ENCODE results near the gene URAD.
A peak's percentile ranks its signal among the peaks of the same experiment; 100 is the strongest.

Gene URAD

DNA sequence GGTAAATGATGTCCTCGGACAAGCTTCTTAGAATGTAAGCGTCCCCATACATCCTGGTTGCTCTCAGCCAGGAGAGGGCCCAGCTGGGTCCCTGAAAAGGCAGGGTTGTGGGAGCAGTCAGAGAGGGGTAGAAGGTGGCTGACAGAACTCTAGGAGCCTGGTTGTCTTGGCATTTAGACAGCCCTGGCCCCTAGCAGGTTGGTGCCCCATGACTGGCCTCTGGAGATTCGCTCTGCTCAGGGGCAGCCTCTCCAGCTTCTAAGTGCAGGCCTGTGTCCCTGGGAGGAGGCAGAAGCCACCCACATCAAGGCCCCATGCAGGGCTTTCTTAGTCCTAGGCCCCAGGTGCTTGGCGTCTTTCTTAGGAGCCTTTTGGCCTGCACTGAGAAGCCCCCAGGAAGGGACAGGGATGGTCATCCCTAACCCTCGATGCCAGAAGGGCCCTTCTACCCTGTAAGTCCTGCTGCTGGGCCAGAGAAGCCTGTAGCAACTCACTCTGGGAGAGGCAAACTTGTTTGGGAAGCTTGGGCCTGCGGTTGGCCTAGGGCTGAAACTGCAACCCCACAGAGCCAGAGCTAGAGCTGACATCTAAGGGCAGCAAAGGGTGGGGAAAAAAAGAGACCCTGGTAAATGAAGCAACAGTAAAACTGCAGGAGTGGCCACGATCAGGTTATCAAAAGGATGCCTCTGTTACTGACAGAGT is 16.6 kb downstream of the URAD start:
- Histone ChIP-seq H4K20me1 (ENCODE audit: insufficient read depth, low read length) (no peaks in the 10 kb centered on the region), H3K9me3 (ENCODE audit: insufficient read depth, low read length) (no peaks in the 10 kb centered on the region), H3K4me3 (ENCODE audit: low read length) (no peak overlapping the region), H2AFZ (ENCODE audit: low read depth, low read length) (peak overlapping the region; percentile 63; the same call in 1 of the 2 replicates), H3K79me2 (ENCODE audit: low read length) (no peaks in the 10 kb centered on the region), H3K4me1 (ENCODE audit: low read length) (no peaks in the 10 kb centered on the region), H3K27ac (ENCODE audit: low read length) (no peak overlapping the region), H3K4me2 (ENCODE audit: low read length) (no peak overlapping the region), H3K9ac (ENCODE audit: low read length) (no peak overlapping the region), H3K36me3 (replicated peaks; ENCODE audit: low read depth, low read length) (no peaks in the 10 kb centered on the region), H3K27me3 (ENCODE audit: low read depth, low read length) (no peaks in the 10 kb centered on the region)
- no peak for TF ChIP-seq EZH2phosphoT487 (IDR thresholded peaks at IDR 0.05; ENCODE audit: low read depth)
- TF ChIP-seq, protein P1, sequence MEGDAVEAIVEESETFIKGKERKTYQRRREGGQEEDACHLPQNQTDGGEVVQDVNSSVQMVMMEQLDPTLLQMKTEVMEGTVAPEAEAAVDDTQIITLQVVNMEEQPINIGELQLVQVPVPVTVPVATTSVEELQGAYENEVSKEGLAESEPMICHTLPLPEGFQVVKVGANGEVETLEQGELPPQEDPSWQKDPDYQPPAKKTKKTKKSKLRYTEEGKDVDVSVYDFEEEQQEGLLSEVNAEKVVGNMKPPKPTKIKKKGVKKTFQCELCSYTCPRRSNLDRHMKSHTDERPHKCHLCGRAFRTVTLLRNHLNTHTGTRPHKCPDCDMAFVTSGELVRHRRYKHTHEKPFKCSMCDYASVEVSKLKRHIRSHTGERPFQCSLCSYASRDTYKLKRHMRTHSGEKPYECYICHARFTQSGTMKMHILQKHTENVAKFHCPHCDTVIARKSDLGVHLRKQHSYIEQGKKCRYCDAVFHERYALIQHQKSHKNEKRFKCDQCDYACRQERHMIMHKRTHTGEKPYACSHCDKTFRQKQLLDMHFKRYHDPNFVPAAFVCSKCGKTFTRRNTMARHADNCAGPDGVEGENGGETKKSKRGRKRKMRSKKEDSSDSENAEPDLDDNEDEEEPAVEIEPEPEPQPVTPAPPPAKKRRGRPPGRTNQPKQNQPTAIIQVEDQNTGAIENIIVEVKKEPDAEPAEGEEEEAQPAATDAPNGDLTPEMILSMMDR (IDR thresholded peaks at IDR 0.05; ENCODE audit: low read depth, low read length) = no peak

DNA sequence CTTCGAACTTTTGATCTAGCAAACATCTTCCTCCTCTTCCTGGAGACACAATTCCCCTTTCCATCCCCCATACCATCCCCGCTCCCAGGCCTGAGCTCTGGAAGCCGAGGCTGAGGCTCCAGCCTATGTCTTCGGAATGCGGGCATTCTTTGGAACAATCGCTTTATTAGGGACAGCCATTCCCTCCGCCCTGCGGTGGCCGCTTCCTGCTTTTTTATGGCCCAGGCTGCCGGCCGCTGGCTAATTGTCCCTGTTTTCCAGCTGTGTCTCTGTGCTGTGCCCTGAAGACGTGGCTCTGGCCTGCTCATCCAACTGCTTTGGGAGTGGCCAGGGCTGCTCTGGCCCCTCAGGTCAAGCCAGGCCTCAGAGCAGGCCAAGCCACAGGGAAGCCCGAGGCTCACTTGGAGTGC is 17.3 kb downstream of the URAD start:
- Histone ChIP-seq H2AFZ (ENCODE audit: low read depth, low read length) (no peak overlapping the region), H3K4me2 (ENCODE audit: low read length) (no peak overlapping the region), H3K27ac (ENCODE audit: low read length) (no peak overlapping the region), H3K27me3 (ENCODE audit: low read depth, low read length) (no peaks in the 10 kb centered on the region), H3K9ac (ENCODE audit: low read length) (no peak overlapping the region), H3K4me3 (ENCODE audit: low read length) (no peak overlapping the region), H4K20me1 (ENCODE audit: insufficient read depth, low read length) (no peaks in the 10 kb centered on the region), H3K9me3 (ENCODE audit: insufficient read depth, low read length) (no peaks in the 10 kb centered on the region), H3K36me3 (replicated peaks; ENCODE audit: low read depth, low read length) (no peaks in the 10 kb centered on the region), H3K4me1 (ENCODE audit: low read length) (no peaks in the 10 kb centered on the region), H3K79me2 (ENCODE audit: low read length) (no peaks in the 10 kb centered on the region)
- no peak for TF ChIP-seq EZH2phosphoT487 (IDR thresholded peaks at IDR 0.05; ENCODE audit: low read depth)
- TF ChIP-seq, protein P1 (IDR thresholded peaks at IDR 0.05; ENCODE audit: low read depth, low read length) = no peak

DNA sequence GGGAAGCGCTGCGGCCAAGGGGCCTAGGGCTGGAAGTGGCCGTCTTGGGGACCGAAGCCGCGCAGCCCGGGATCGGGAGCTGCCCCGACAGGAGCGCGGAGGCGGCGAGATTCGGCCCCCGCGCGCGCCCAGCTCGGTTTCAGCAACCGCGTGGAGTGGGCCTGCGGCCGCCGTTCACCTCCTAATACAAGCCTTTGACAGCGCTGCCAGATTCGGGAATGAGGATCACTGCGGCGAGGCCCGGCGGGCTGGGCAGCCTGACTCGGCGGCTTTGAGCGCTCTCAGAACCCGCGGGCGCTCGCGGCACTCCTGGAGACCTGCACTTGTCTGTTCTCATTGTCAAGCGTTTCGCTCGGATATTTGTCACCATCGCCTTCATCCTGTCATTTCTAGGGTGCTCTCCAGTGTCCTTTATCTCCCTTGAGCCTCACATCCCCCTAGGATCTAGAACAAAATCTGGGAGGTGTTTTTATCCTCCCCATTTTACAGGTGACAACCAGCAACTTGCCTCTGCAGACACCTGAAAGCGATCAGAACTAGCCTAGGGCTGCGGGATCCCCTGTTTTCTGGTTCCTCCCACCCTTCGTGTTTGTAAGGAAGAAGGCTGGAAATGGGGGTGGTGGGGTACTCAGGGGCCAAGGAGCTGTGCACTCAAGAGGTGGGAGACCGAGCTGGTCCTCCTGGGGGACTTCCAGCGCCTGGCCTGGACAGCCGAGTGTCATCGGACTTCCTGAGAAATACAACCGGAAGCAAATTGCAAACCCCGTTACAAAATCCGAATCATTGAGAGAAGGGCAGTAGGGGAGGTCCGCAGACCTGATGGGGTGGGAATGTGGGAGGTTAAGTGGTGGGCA is 17.9 kb downstream of the URAD start:
- Histone ChIP-seq H3K27me3 (ENCODE audit: low read depth, low read length) (no peaks in the 10 kb centered on the region), H3K9ac (ENCODE audit: low read length) (no peak overlapping the region), H3K4me3 (ENCODE audit: low read length) (no peak overlapping the region), H3K27ac (ENCODE audit: low read length) (no peak overlapping the region), H3K4me1 (ENCODE audit: low read length) (no peaks in the 10 kb centered on the region), H2AFZ (ENCODE audit: low read depth, low read length) (no peak overlapping the region), H3K36me3 (replicated peaks; ENCODE audit: low read depth, low read length) (no peaks in the 10 kb centered on the region), H4K20me1 (ENCODE audit: insufficient read depth, low read length) (no peaks in the 10 kb centered on the region), H3K4me2 (ENCODE audit: low read length) (no peak overlapping the region), H3K9me3 (ENCODE audit: insufficient read depth, low read length) (no peaks in the 10 kb centered on the region), H3K79me2 (ENCODE audit: low read length) (no peaks in the 10 kb centered on the region)
- no peak for TF ChIP-seq EZH2phosphoT487 (IDR thresholded peaks at IDR 0.05; ENCODE audit: low read depth)
- TF ChIP-seq, protein P1 (IDR thresholded peaks at IDR 0.05; ENCODE audit: low read depth, low read length) = no peak

DNA sequence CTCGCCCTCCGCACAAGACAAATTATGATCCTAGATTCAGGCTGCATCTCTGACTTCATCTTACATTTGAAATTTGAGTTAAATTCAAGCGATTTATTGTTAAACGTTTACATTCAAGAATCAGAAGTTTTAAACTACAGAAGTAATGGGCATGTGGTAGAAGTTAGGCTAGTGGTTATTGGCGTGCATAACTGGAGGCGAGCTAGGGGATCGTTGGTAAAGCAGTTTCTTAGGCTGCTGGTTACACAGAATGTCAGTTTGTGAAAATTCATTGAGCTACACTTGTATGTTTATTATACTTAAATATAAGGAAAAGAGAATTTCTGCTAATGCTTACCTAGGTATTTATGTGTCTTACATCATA is 18.6 kb downstream of the URAD start:
- Histone ChIP-seq H3K4me3 (ENCODE audit: low read length) (no peak overlapping the region), H3K9ac (ENCODE audit: low read length) (no peak overlapping the region), H4K20me1 (ENCODE audit: insufficient read depth, low read length) (no peaks in the 10 kb centered on the region), H3K36me3 (replicated peaks; ENCODE audit: low read depth, low read length) (no peaks in the 10 kb centered on the region), H3K79me2 (ENCODE audit: low read length) (no peaks in the 10 kb centered on the region), H3K4me1 (ENCODE audit: low read length) (no peaks in the 10 kb centered on the region), H3K9me3 (ENCODE audit: insufficient read depth, low read length) (no peaks in the 10 kb centered on the region), H3K27ac (ENCODE audit: low read length) (no peak overlapping the region), H2AFZ (ENCODE audit: low read depth, low read length) (no peak overlapping the region), H3K27me3 (ENCODE audit: low read depth, low read length) (no peaks in the 10 kb centered on the region), H3K4me2 (ENCODE audit: low read length) (no peak overlapping the region)
- TF ChIP-seq, protein P1 (IDR thresholded peaks at IDR 0.05; ENCODE audit: low read depth, low read length) = no peak
- no peak for TF ChIP-seq EZH2phosphoT487 (IDR thresholded peaks at IDR 0.05; ENCODE audit: low read depth)
